ENCODE results near the gene TEP1.
"Not testable (repeated sequence)": the region's sequence is repeated elsewhere in the genome, so short reads cannot be mapped to it uniquely, and the experiment has no call there.

The TEP1 gene

DNA sequence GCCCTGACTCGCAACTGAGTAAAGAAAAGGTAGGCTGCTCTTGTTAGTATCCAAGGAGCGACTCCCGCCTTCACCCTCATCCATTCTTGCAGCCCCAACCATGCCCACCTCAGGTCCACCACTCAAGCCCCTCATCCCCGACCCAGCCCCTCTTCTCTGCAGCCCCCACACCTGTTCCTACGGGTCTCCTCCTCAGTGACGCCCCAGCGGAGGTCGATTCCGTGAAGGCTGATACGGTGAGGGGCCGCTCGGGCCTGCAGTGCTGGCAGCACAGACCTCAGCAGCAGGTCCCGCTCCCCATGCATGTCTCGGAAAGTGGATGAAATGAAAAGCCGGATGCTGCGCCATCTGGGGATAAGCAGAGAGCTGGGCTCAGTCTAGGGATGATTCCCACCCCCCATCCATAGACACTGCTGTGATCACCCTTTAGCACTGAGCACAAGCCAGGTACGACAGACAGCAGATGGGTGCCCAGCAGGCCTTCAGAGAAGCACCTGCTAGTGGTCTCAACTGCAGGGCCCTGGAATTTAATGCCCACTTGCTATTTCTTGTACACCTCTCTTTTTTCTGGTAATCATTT, 26.9 kb downstream of the TEP1 start:
- no peak for DNase-seq (ENCODE audit: low read depth)

DNA sequence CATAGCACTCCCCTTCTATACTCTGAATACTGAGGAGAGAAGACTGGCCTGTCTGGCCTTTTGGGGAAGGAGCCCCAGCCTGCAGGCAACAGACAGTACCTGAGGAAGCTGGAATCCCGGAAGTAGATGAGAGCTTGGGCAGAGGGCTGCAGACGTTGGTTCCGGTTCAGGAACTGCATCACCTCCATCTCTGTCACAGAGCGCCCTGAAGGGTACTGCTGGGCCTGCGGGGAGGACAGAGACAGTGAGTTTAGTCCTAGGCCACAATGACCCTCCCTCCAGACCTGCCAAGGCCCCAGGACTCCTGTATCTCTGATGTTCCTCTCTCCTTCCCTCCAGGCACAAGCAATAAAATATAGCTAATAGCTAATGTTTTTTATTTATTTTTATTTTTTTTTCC, 28.4 kb downstream of the TEP1 start:
- DNase-seq (ENCODE audit: low read depth), result no peak

DNA sequence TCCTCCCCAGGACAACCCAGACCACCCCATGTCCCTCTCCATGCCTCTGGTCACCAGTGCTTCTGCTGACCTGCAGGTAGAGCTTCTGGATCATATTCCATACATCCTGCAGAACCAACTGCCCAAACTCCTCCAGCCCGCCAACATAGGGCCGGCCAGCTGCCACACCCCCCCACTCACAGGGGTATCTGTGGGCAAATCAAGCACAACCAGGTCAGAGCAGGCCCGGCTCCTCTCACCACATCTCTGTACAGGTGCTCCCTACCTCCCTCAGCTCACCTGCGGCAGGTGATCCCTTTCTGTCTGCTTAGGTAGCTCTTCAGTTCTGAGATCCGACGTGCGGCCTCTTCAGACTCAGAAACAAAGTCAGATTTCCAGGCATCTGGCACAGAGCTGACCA, 29.0 kb downstream of the TEP1 start:
- DNase-seq (ENCODE audit: low read depth), result no peak

GRCh38 chr14:20383636-20384035, 29.7 kb downstream of the TEP1 start:
- DNase-seq (ENCODE audit: low read depth), result no peak

GRCh38 chr14:20383032-20383431, 30.3 kb downstream of the TEP1 start:
- DNase-seq (ENCODE audit: low read depth), result no peak

DNA sequence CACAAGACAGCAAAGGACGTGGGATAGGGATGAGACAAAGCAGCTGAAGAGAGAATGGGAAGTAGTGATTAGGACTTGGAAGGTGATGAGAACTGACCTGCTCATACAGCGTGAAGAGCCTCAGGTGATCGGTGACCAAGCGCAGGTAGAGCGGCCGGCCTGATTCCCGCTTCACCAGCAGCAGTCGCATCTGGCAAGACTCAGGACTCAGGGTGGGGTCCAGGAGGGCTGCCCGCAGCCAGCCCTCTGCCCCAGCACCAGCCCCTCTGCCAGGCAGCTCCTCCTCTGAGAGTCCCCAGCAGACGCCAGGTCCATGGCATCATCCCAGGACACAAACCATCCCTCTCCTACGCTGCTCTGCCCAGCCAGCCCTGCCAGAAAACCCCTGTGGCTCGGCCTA, 30.8 kb downstream of the TEP1 start:
- no peak for DNase-seq (ENCODE audit: low read depth)

DNA sequence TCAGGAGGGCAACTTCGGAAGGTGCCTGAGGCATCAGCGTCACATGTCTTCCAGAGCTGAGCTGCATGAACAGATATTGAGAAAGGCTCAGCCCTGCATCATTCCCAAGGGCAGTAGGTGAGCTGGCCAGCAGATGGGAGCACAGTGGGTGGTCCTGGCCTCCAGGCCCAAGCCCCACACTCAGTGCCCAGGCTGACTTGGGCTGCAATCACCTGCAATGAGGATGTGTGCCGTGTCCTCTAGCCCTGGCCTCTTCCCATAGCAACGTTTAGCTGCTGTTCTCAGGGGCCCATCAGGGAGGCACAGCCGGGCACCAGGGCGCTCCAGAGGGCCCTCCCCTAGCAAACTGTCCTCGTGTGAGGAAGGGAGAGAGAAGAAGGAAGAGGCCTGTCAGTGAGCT, 32.0 kb downstream of the TEP1 start:
- no peak for DNase-seq (ENCODE audit: low read depth)

- DNase-seq (ENCODE audit: low read depth), result no peak
Measured at GRCh38 chr14:20380681-20381080, 32.6 kb downstream of the TEP1 start.

GRCh38 chr14:20379743-20380142, 33.6 kb downstream of the TEP1 start:
- DNase-seq (ENCODE audit: low read depth), result no peak

GRCh38 chr14:20377171-20377570, 36.1 kb downstream of the TEP1 start:
- no peak for DNase-seq (ENCODE audit: low read depth)

DNA sequence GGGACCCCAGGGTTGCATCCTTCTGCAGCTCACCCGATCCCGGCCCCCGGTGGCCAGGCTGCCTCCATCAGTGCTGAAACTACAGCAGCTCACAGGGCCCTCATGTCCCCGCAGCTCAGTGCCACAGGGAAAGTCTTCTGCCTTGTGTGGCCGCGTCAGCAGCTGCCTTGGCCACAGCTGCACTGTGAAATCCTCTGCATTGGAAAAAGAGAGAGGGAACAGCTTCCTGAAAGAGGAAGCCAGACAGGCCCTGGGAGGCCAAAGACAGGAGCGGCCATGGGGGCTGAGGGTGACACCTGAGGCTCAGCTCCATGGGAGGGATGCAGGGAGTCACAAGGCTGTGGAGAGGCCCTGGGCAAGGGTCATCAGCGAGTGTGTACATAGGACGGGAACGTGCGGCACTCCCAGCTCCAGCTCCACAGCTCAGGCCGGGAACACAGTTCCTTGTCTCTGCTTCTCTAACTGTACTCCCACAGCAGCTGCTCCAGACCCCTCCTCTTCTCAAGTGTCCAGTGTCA, 37.2 kb downstream of the TEP1 start:
- DNase-seq (ENCODE audit: low read depth), result no peak

DNA sequence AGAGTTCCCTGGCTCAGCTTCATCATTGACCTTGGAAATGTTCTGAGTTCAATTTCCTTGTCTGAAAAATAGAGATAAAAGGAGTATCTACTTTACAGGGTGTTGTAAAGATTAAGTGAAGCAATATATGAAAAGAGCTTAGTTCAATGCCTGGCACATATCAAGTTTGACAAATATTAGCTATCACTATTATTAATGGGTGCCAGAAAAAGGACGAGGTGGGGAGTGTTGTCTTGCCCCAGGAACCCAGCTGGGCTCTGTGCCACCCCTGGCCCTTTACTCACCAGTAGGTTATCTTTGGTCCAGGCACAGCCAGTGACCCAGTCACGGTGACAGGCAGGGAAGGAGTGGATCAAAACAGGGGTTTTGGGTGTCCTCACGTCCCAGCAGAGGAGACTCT, 37.8 kb downstream of the TEP1 start:
- DNase-seq (ENCODE audit: low read depth), result no peak

DNA sequence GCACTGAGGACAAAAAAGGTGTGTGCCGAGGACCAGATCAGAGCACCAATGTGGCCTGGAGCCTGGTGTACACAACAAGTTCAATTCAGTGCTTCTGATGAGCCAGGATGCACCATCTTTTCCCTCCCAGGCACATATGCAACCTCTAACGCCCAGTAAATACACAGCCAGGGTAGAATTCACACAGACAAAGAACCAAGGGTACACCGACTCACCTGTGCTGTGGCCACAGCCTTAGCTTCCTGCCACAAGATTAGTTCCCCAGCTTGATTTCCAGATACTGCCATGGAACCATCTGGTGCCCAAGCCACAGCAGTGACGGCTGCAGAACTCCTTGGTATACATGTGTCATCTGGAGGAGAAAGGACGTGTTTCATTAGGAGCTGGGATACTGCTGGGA, 40.5 kb downstream of the TEP1 start:
- no peak for DNase-seq (ENCODE audit: low read depth)

DNA sequence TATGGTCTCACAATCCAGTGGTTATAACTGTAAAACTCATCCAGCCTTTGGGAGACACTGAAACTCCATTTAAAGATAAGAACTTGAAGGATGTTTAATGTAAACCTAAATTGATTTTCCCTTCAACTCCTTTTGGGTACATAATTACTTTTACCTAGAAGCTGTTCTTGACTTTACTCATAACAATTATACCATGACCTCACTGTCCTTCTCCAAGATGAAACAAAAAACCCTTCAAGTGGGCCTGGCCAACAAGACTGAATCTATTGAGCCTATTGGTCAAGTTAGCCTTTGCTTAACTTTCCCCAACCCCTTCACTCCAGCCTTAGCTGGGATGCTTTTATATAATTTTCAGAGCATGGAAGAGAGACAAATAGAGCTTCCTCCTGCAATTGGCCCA, 47.4 kb downstream of the TEP1 start:
- DNase-seq (ENCODE audit: low read depth), result no peak

DNA sequence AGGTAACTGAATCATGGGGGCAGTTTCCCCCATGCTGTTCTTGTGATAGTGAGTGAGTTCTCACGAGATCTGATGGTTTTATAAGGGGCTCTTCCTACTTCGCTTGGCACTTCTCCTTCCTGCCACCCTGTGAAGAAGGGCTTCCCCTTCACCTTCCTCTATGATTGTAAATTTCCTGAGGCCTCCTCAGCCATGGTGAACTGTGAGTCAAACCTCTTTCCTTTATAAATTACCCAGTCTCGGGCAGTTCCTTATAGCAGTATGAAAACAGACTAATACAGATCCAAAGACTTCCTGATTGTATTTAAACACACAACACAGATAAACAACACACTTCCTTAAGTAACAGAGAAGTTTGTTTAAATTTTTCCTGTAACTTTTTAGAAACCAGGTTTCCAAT, 54.8 kb downstream of the TEP1 start:
- DNase-seq (ENCODE audit: low read depth), result not testable (repeated sequence)

DNA sequence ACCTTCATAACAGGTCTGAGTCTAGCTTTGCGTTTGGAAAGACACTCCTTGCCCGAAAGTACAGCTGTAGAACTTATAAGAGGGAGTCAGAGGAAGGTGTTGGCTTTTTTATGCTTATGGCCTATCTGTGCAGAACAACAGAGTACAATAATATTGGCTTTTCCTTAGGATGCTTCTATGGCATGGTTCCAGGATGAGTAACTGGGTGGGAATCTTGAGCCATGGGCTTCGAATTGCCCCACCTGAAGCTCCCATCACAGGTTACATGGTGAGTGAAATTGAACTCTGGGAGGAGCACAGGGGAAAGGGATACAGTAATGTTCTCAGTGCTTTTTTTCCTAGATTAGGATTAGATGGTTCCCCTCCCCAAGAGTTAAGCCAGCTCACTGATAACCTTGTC, 56.9 kb downstream of the TEP1 start:
- DNase-seq (ENCODE audit: low read depth), result no peak

DNA sequence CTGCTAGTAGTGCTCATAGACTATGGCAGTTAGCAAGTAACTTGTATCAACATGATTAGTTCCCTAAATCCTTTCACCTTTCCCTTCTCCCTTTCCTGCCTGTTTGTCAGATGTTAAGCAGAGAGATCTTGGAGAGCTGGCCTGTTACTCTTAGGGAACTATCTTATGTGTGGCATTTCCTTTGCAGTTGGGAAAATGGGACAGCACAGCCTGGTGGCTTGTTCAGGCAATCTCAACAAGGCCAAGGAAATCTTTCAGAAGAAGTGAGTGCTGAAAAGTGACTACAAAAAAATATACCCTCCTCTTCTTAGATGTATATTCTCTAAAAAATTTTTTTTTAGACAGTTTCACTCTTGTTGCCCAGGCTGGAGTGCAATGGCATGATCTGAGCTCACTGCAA, 62.4 kb downstream of the TEP1 start:
- no peak for DNase-seq (ENCODE audit: low read depth)

- DNase-seq (ENCODE audit: low read depth), result no peak
Measured at GRCh38 chr14:20350282-20350681, 63.0 kb downstream of the TEP1 start.

- no peak for DNase-seq (ENCODE audit: low read depth)
Measured at GRCh38 chr14:20347747-20348146, 65.6 kb downstream of the TEP1 start.

DNA sequence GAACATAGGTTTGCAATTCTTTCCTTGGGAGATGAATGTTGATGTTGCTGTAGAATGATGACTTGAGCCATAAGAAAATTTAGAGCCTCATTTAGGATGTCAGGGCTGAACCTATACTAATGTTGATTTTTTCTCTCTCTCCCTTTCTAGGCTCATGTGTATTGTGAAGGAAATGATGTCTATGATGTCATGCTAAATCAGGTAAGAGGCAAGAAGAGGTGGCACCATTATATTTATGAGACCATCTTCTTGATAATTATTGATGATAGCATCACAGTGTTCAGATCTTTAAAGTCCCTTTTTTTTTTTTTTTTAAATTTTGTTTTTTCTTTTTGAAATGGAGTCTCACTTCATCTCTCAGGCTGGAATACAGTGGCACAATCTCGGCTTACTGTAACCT, 66.6 kb downstream of the TEP1 start:
- no peak for DNase-seq (ENCODE audit: low read depth)

DNA sequence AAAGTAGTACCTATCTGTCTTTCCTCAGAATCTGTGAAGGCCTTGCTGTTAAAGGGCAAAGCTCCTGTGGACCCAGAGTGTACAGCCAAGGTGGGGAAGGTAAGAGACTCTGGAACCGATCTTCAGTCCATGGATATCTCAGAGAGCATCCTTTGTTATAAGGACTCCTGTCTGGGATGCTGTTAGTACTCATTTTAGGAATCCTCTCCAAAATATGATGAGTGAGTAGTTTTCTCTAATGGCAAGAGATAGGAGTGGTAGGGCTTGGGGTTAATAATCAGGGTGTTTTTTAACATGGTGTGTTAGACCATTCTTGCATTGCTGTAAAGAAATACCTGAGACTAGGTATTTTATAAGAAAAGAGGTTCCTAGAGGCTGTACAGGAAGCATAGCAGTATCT, 67.9 kb downstream of the TEP1 start:
- no peak for DNase-seq (ENCODE audit: low read depth)

- no peak for DNase-seq (ENCODE audit: low read depth)
Measured at GRCh38 chr14:20343862-20344220, 69.5 kb downstream of the TEP1 start.

GRCh38 chr14:20343092-20343861, 70.0 kb downstream of the TEP1 start, which contains the start of gene PARP2:
PARP2 (plus strand) TSS chr14:20343635; CDS start chr14:20343642, 7 bp downstream.
- peak; percentile 81 for DNase-seq (ENCODE audit: low read depth)

DNA sequence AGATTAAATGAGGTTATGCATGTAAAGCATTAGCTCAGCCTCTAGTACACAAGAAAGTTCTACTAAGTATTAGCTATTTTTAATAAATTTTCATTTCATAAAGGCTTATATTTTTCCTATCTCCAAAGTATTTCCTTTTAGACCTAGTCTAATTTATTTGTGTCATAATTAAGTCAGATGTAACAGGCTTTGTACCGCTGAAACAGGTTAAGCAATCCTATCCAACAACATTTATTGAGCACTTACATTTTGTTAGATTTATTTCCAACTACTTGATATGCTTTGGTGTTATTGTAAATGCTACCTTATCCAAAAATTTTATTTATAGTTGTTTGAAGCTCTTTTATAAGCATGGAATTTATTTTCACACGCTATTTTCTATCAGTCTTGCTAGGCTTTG, 71.7 kb downstream of the TEP1 start:
- no peak for DNase-seq (ENCODE audit: low read depth)
